AG09309 (cell line): Measurements from ENCODE around the gene HPSE2.

Source experiments
- DNase-seq: peaks from one replicate; pipeline ENCODE4 v3.0.0-alpha.2; 2010; ENCODE audit warnings: low read depth
- H3K4me3 ChIP-seq: 2 replicates; pipeline ENCODE4 v1.5.1; 2011; ENCODE audit warnings: mild to moderate bottlenecking, low read depth, low read length, moderate library complexity; ENCODE audit not compliant: control insufficient read depth
- TF ChIP-seq, protein P1 (sequence below): IDR thresholded peaks from 2 replicates; pipeline ENCODE4 v1.5.1; 2011; ENCODE audit warnings: mild to moderate bottlenecking, low read depth, low read length, inconsistent platforms; ENCODE audit not compliant: insufficient read depth, control insufficient read depth; ENCODE audit errors: missing control alignments

HPSE2 gene

DNA sequence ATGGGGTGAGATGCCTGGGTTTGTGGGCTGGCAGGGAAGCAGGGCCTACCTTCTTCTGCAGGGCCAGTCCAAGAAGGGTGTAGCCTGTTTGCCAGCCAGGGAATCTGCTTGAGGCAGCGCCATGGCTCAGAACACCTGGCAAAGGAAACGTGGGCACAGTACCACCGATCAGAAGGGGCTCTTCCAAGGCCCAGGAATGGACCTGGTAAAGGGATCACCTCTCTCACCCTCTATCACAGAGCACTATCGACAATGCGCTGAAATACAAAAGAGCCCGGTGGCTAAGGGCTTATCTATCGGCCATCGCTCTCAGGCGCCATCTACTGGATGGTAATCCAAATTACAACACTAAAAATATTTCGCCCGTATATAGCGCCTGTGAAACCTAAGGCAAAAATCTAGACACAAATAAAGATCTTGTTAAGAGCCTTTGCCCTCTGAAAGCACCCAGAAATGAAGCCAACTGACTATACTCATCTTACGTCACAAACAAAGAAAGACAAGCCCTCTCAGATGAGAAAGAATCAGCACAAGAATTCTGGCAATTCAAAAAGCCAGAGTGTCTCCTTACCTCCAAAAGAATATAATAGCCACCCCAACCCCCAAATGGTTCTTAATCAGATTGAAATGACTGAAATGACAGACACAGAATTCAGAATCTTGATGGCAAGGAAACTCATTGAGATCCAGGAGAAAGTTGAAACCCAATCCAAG, 571.2 kb downstream of the HPSE2 start:
- H3K4me3 ChIP-seq = no peak overlapping the region
- no peak for DNase-seq
- TF ChIP-seq, protein P1, sequence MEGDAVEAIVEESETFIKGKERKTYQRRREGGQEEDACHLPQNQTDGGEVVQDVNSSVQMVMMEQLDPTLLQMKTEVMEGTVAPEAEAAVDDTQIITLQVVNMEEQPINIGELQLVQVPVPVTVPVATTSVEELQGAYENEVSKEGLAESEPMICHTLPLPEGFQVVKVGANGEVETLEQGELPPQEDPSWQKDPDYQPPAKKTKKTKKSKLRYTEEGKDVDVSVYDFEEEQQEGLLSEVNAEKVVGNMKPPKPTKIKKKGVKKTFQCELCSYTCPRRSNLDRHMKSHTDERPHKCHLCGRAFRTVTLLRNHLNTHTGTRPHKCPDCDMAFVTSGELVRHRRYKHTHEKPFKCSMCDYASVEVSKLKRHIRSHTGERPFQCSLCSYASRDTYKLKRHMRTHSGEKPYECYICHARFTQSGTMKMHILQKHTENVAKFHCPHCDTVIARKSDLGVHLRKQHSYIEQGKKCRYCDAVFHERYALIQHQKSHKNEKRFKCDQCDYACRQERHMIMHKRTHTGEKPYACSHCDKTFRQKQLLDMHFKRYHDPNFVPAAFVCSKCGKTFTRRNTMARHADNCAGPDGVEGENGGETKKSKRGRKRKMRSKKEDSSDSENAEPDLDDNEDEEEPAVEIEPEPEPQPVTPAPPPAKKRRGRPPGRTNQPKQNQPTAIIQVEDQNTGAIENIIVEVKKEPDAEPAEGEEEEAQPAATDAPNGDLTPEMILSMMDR = peak; percentile 62

DNA sequence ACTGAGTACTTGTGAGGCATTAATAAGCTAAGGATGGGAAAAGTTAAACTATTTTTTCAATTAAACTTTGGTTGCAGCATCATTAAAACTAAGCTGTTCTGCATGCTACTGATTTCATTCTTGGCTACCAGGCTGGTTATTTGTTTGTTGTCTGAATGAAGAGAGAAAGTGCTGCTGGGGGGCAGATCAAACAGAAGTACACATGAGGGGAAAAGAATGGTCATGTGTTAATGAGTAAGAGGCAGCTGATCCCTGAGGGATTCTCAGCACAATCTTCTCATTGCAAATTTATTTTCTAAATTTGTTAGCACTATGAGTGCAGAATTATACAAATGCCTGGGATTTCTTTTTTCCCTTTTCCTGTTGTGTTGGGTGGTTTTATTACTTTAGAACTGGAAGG, 575.7 kb downstream of the HPSE2 start:
- TF ChIP-seq, protein P1 = no peak
- no peak overlapping the region for H3K4me3 ChIP-seq
- no peak for DNase-seq

DNA sequence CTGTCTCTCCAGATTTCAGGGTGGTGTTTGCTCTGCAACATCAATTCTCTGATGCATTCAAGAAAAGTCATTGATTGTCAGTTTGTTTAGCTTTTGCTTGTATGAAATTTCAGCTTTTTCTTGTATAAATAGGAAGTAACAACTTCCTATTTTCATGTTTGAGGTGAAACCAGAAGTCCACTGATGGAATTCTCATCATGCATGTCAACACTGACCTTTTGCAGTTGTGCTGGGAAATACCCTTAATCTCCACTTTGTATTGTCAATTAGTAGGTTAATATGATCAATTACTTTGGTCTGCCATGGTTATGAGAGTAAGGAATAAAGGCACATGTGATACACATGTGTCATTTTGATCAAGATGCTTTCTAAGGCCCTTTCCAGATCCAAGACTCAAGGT, 580.2 kb downstream of the HPSE2 start:
- TF ChIP-seq, protein P1 = no peak
- no peak for DNase-seq
- H3K4me3 ChIP-seq = no peak overlapping the region

DNA sequence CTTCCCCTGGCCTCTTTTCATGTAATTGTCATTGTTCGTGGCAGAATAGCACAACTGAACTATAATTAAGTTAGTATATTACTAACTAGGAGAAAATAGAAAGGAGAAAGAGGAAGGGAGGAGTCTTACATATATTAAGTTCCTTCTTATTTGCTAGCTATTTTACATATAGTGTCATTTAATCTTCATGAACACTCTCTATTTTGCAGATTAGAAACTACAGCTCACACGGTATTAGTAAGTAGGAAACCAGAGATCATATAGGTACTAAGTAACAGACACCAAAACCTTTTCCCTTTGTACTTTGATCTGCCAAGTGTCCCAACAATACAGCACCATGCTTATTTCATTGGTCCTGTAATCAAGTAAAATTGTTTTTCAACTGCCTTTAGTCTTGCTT, 586.5 kb downstream of the HPSE2 start:
- no peak for DNase-seq
- no peak overlapping the region for H3K4me3 ChIP-seq
- TF ChIP-seq, protein P1 = no peak

DNA sequence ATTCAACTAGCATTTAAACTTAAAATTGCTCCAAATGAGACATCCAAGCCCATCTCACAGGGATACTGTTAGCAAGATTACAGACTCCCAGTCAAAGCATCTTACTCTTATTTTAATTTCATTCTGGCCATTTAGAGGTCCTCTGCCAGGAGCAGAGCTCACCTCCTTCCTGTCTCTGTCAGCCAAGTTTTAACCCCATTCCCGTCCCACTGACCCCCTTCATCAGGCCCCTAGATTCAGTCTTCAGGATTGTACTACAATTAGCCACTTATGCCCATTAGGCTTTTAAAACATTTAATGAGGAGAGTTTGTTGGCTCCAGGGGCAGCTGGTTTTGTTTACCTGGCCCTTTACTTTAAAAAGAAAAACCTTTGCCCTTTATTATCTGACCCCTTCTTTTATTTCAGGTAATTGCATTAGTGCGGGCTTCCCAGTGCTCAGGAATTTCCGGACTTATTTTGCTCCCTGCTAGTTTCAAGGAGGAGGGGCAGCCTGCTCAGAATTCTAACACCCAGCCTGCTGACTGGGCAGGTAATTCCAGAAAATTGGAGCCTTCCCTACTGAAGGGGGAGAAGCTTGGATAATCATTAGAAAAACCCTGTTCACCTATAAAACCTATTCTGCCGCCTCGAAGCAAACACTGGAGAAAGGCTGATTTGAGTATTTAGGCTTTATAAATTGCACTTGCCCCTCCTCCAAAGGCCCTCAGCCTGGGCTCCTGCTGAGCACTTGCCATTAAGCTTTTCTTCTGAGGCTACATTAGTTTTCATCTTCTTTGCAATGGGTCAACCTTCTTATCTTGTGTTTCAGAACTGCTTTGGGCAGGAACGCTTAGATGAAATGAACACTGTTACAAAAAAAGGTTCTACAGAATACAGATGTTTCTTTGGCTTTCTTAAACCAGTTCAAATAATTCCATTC, 588.4 kb downstream of the HPSE2 start:
- no peak for DNase-seq
- no peak overlapping the region for H3K4me3 ChIP-seq
- TF ChIP-seq, protein P1 = no peak

DNA sequence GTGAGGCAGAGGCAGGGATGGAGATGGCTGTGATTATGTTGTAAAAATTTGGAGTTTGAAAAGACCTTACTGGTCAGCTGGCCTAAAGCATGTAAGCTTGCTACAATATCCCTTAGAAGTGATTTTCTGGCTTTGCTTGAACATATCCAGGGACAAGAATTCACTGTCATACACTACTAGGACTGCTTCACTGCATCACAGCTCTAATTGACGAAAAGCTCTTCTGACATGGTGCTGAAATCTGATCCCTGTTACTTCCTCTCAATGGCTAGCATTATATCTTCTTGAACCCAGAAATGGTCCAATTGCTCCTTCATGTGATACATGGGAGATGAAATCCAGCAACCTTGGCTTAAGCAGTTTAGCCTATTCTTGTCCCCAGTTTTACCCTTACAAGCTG, 591.2 kb downstream of the HPSE2 start:
- TF ChIP-seq, protein P1 = no peak
- no peak overlapping the region for H3K4me3 ChIP-seq
- no peak for DNase-seq
